ENCODE data around the gene CAPN10.

The CAPN10 gene

GRCh38 chr2:240590681-240591111, 4.2 kb downstream of the CAPN10 start:
- DNase-seq: no peak

DNA sequence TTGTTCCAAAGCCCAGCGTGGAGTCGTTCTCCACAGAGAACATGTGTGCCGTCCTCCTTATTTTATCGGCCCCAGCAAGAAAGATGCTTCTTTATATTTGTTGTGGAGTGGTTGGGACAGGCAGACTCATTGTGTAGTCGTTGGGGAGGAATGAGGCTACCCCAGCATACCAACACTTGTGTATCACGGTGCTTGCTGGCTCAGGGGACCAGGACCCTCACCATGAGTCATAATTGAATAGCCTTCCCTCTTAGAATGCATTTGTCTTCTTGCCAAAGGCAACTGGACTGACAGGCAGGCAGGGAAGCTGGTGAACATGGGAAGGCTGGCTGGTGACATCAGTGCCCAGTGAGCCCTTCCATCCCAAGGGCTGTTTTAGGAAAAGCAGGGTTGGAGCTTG, 4.7 kb downstream of the CAPN10 start:
- DNase-seq: no peak

DNA sequence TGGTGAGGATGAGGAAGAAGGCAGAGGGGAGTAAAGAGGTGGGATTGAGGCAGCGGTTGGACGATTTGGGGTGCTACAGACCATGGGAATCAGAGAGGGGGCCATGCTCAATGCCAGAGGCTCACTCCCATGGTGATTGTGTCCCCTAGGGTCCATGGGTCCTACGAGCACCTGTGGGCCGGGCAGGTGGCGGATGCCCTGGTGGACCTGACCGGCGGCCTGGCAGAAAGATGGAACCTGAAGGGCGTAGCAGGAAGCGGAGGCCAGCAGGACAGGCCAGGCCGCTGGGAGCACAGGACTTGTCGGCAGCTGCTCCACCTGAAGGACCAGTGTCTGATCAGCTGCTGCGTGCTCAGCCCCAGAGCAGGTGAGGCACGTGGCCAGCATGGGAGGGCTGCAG, 5.2 kb downstream of the CAPN10 start:
- no peak for DNase-seq

- no peak for DNase-seq
These were observed 6.6 kb downstream of the CAPN10 start for GRCh38 chr2:240593026-240593702.

- DNase-seq: no peak
These were observed 7.3 kb downstream of the CAPN10 start for GRCh38 chr2:240593703-240594451.

DNA sequence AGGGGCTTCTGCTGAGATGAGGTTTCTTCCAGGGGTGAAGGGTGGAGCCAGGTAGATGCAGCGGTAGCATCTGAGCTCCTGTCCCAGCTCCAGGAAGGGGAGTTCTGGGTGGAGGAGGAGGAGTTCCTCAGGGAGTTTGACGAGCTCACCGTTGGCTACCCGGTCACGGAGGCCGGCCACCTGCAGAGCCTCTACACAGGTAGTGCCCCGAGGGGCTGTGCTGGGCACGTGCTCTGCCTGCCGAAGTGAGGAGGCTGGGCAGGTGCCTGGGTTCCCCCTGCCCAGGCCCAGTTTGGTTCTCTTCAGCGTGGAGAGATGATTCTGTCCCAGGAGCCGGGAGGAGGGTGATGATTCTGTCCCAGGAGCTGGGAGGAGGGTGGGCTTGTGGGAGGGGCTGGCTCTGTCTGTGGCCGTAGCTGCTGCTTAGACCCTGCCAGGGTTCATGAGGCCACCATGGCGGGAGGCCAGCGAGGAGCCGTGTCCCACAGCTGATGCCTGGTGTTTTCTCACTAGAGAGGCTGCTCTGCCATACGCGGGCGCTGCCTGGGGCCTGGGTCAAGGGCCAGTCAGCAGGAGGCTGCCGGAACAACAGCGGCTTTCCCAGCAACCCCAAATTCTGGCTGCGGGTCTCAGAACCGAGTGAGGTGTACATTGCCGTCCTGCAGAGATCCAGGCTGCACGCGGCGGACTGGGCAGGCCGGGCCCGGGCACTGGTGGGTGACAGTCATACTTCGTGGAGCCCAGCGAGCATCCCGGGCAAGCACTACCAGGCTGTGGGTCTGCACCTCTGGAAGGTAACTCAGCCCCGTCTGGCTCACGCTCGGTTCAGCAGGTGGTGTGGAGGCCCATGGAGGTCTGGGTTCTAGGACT, 8.2 kb downstream of the CAPN10 start:
- no peak for DNase-seq

DNA sequence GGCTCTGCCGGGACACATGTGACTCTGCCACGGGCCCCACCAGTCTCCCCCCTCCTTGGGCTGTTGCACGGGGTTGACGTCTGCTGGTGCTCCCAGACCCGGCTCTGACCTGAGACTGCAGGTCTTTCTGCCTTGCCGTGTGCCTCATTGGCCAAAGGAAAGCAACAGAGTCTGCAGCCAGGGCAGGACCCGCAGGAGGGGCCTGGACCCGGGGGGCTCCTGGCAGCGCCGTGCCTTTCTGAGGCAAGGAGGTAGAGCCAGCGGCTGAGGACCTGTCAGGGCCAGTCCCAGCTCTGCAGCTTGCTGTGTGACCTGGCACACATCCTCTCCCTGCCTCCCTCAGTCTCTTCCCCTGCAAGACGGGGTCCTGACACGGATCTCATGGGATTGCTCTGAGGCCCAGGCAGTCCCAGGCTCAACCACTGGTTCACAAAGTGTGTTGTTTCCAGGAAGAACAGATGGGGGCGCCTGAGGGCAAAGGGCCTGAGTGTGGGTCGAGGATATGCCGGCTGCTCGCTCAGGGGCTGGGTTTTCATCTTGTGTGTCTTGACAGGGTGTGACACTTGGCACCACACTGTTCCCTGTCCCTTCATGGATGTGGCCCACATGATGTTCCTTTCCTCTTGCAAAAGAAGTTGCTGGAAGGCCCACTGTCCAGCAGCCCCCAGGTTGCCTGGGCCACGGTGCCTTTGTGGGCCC, 9.0 kb downstream of the CAPN10 start:
- DNase-seq: no peak

GRCh38 chr2:240596080-240596460, 9.5 kb downstream of the CAPN10 start:
- DNase-seq: no peak

GRCh38 chr2:240596491-240596931, 10.0 kb downstream of the CAPN10 start:
- DNase-seq: no peak

GRCh38 chr2:240597054-240597418, 10.5 kb downstream of the CAPN10 start:
- DNase-seq: no peak

DNA sequence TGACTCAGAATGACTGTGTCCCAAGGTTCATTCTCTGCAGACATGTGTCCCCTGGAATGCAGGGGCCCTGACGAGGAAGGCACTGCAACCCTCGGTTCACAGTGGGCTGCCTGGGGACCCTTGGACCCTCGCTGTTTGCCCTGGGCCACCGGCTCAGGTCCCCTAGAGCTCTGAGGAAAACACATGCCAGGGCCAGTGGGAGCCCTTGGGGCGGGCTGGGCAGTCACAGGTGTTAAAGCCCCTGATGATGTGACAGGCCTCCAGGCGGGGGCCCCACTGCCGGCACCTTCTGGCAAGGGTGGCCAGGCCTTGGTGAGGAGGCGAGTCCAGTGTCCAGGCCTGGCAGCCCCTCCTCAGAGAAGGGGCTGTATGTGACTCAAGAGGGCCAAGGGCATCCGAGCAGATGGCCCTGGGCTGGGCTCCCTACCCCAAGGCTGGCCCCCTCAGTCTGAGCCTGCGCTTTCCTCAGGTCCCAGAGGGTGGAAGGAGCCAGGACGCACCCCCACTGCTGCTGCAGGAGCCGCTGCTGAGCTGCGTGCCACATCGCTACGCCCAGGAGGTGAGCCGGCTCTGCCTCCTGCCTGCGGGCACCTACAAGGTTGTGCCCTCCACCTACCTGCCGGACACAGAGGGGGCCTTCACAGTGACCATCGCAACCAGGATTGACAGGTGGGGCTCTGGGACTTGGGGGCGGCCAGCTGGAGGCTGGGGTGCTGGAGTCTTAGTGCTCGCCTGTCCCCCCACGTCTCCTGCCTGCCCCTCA, 11.1 kb downstream of the CAPN10 start:
- no peak for DNase-seq

- DNase-seq: no peak
These were observed 11.9 kb downstream of the CAPN10 start for GRCh38 chr2:240598311-240598911.

DNA sequence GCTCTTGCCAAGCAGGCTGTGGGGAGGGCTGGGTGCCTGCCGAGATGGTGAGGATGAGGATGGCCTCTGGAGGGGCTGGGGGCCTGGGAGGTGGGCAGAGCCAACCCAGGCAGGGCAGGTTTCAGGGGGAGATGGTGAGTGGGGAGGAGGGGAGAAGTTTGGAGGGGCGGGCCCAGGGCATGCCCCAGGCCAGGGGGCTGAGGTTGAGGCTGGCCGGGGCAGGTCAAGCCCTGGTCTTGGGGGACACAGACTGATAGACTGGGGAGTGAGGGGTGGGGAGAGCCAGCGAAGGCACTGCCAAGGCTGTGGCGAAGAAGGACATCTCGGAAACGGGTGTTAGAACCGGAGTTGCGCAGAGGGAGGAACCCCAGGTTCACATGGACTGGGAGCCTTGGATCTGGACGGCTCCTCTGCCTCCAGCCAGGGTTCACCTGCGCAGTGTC, 12.6 kb downstream of the CAPN10 start:
- DNase-seq: no peak

- no peak for DNase-seq
These were observed 14.0 kb downstream of the CAPN10 start for GRCh38 chr2:240600451-240600961.

- DNase-seq: no peak
These were observed 14.7 kb downstream of the CAPN10 start for GRCh38 chr2:240601061-240601830.

GRCh38 chr2:240601831-240602160, 15.3 kb downstream of the CAPN10 start:
- no peak for DNase-seq

DNA sequence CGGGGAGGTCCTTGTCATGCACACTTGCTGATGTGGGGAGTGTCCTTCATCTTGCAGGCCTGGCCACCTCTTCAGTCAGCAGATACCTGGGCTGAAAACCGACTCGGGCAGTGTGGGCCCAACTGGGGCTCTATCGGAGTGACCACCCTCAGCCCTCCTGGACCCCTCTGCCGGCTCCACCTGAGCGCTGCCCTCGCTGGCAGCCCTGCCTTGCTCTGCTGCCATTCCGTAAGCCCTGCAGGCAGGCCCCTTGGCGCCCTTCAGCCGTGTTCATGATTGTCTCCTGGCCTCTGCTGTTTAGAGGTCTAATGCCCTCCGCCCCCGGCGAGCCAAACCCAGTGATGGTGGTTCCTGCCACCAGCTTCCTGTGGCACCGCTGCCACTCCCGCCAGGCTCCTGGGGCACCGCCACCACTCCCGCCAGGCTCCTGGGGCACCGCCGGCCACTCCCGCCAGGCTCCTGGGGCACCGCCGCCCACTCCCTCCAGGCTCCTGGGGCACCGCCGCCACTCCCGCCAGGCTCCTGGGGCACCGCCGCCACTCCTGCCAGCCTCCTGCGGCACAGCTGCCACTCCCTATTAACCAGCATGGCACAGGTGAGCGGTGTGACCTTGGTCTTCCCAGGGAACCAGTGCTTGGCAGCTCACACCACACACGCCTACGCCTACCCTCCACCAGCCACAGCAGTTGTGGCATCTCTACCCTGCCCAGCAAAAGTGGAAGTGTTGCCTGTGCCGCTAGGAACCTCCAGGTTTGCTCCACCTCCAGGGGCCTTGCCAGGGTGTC, 15.9 kb downstream of the CAPN10 start:
- DNase-seq: no peak

DNA sequence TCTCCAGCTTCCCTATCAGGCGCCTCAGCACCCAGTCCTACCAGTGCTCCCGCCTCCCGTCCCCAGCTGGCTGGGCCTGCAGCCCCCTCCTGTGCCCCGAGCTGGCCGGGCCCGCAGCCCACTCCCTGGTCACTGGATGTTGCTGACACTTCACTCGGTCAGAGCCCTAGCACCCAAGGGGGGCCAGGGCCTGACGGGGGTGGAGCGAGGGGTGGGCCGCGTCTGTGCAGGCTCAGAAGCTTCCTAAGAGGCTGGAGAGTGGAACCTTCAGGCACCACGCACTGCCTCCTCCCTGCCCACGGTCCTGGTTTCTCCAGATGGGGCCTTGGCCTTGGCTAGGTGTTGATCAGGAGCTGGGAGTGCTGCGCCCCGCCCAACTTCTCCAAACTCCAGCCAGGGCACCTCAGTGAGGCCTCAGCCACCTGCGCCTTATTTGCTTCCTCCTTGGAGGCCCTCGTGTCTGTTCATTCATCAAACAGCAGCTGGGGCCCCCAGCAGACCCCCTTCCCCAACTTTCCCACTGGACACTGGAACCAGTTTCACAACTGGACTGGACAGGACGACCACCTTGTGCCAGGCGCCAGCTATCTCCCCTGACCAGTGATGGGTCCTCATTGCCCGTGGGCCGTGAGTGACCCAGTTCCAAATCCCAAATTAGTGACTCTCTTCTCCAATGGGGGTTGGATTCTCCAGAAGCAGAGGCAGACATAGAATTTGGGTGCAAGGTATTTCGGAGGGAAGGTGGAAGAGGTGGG, 16.7 kb downstream of the CAPN10 start:
- no peak for DNase-seq

GRCh38 chr2:240603846-240604245, 17.3 kb downstream of the CAPN10 start:
- DNase-seq: no peak
